HepG2 (cell line): Measurements from ENCODE around the gene RGS19. TPM values are rescaled to one million over a fixed set of nuclear protein-coding genes. Genes with fewer than 3 reads are reported as not detected.

Experiments
- ARHGAP35 ChIP-seq: sonication (generic); formaldehyde crosslinking; IDR thresholded peaks from 2 replicates; pipeline ENCODE4 v1.9.0; 2022; ENCODE audit warnings: mild to moderate bottlenecking, inconsistent platforms, moderate library complexity, missing genetic modification reagents, borderline replicate concordance
- EED ChIP-seq: sonication (generic); formaldehyde crosslinking; IDR thresholded peaks from 2 replicates; pipeline ENCODE4 v1.5.0; 2020; ENCODE audit warnings: mild to moderate bottlenecking, missing genetic modification reagents
- MIER2 ChIP-seq: IDR thresholded peaks from 2 replicates; pipeline ENCODE4 v1.6.1; 2016; ENCODE audit warnings: missing biosample characterization, missing genetic modification reagents
- NR2F6 ChIP-seq, 2 experiments: IDR thresholded peaks; 2 replicates each; pipeline ENCODE4 v1.6.1; 2016; ENCODE audit warnings: antibody characterized with exemption in 1 of 2, mild to moderate bottlenecking in 1 of 2
- REPIN1 ChIP-seq: sonication (generic); formaldehyde crosslinking; IDR thresholded peaks from 2 replicates; pipeline ENCODE4 v1.8.0; 2022; ENCODE audit warnings: missing genetic modification reagents, low read depth, mild to moderate bottlenecking, borderline replicate concordance
- TCF7 ChIP-seq: sonication (generic); IDR thresholded peaks from 2 replicates; pipeline ENCODE4 v1.6.1; 2016; ENCODE audit warnings: antibody characterized with exemption, low read depth
- TEAD2 ChIP-seq: sonication (generic); formaldehyde crosslinking; IDR thresholded peaks from 2 replicates; pipeline ENCODE4 v1.9.0; 2021; ENCODE audit warnings: missing genetic modification reagents
- ZBTB3 ChIP-seq: sonication (generic); formaldehyde crosslinking; IDR thresholded peaks from 2 replicates; pipeline ENCODE4 v1.4.0; 2020; ENCODE audit warnings: low read depth, mild to moderate bottlenecking, moderate library complexity, missing genetic modification reagents, borderline replicate concordance
- ZFP41 ChIP-seq: sonication (generic); formaldehyde crosslinking; IDR thresholded peaks from 2 replicates; pipeline ENCODE4 v1.4.0; 2020; ENCODE audit warnings: mild to moderate bottlenecking, missing genetic modification reagents, borderline replicate concordance
- ZMYM2 ChIP-seq: sonication (generic); formaldehyde crosslinking; IDR thresholded peaks from 2 replicates; pipeline ENCODE4 v1.8.0; 2022; ENCODE audit warnings: mild to moderate bottlenecking, missing genetic modification reagents
- ZNF333 ChIP-seq: sonication (generic); formaldehyde crosslinking; IDR thresholded peaks from 2 replicates; pipeline ENCODE4 v1.4.0; 2020; ENCODE audit warnings: mild to moderate bottlenecking, missing genetic modification reagents, borderline replicate concordance
- ZNF530 ChIP-seq: sonication (generic); formaldehyde crosslinking; IDR thresholded peaks from 2 replicates; pipeline ENCODE4 v1.5.0; 2020; ENCODE audit warnings: low read depth, mild to moderate bottlenecking, missing genetic modification reagents
- ZNF563 ChIP-seq: sonication (generic); formaldehyde crosslinking; IDR thresholded peaks from 2 replicates; pipeline ENCODE4 v1.8.0; 2022; ENCODE audit warnings: mild to moderate bottlenecking, moderate library complexity, missing genetic modification reagents
- ZNF572 ChIP-seq: sonication (generic); formaldehyde crosslinking; IDR thresholded peaks from 2 replicates; pipeline ENCODE4 v1.5.1; 2020; ENCODE audit warnings: mild to moderate bottlenecking, missing genetic modification reagents
- ZNF615 ChIP-seq: sonication (generic); formaldehyde crosslinking; IDR thresholded peaks from 2 replicates; pipeline ENCODE4 v1.5.0; 2020; ENCODE audit warnings: mild to moderate bottlenecking, missing genetic modification reagents, borderline replicate concordance
- ZNF747 ChIP-seq: sonication (generic); formaldehyde crosslinking; IDR thresholded peaks from 2 replicates; pipeline ENCODE4 v1.8.1; 2023; ENCODE audit warnings: missing genetic modification reagents, mild to moderate bottlenecking, borderline replicate concordance
- ZNF775 ChIP-seq: sonication (generic); formaldehyde crosslinking; IDR thresholded peaks from 2 replicates; pipeline ENCODE4 v1.4.0; 2020; ENCODE audit warnings: missing genetic modification reagents, mild to moderate bottlenecking, moderate library complexity, borderline replicate concordance
- polyA plus RNA-seq, 8 experiments: library from polyadenylated mRNA; depleted of rRNA in 3 of 8; stranded (reverse) in 7 of 8; unstranded in 1 of 8; fragments of >200 nt; fragmentation: Illumina TruSeq in 4 of 8; extraction: Trizol in 4 of 8; gene quantifications; 2 replicates each; pipeline versions ENCODE4 v1.2.1 to v1.2.3, GENCODE V29; 2011 to 2016; ENCODE audit warnings: low read depth in 4 of 8, missing spikeins in 1 of 8, mixed read lengths in 1 of 8; ENCODE audit not compliant: insufficient read depth in 1 of 8
- total RNA-seq, 5 experiments: library from RNA; depleted of rRNA; stranded (reverse); fragments of >200 nt; fragmentation: Illumina TruSeq; extraction: Trizol; gene quantifications; 2 replicates each; pipeline ENCODE4 v1.2.3, GENCODE V29; 2016; ENCODE audit warnings: low read depth in 1 of 5
- TF ChIP-seq, protein P1 (sequence below): sonication (generic); formaldehyde crosslinking; IDR thresholded peaks from 2 replicates; pipeline ENCODE4 v1.8.0; 2022; ENCODE audit warnings: mild to moderate bottlenecking, missing genetic modification reagents, borderline replicate concordance
- TF ChIP-seq, protein P2 (sequence below): IDR thresholded peaks from 2 replicates; pipeline ENCODE4 v1.6.1; 2016; ENCODE audit warnings: low read depth, borderline replicate concordance
- TF ChIP-seq, protein P3 (sequence below): sonication (generic); formaldehyde crosslinking; IDR thresholded peaks from 2 replicates; pipeline ENCODE4 v1.8.0; 2022; ENCODE audit warnings: mild to moderate bottlenecking, missing genetic modification reagents; ENCODE audit not compliant: insufficient replicate concordance
- TF ChIP-seq, protein P4 (sequence below): sonication (generic); formaldehyde crosslinking; IDR thresholded peaks from 2 replicates; pipeline ENCODE4 v1.4.0; 2020; ENCODE audit warnings: low read depth, missing genetic modification reagents

Gene RGS19
- total and polyA plus RNA-seq, 2 of the 13 experiments (the other 11 are each of a cell fraction or from before 2014, with no cell fraction given), result 10.7 to 11.9 TPM

DNA sequence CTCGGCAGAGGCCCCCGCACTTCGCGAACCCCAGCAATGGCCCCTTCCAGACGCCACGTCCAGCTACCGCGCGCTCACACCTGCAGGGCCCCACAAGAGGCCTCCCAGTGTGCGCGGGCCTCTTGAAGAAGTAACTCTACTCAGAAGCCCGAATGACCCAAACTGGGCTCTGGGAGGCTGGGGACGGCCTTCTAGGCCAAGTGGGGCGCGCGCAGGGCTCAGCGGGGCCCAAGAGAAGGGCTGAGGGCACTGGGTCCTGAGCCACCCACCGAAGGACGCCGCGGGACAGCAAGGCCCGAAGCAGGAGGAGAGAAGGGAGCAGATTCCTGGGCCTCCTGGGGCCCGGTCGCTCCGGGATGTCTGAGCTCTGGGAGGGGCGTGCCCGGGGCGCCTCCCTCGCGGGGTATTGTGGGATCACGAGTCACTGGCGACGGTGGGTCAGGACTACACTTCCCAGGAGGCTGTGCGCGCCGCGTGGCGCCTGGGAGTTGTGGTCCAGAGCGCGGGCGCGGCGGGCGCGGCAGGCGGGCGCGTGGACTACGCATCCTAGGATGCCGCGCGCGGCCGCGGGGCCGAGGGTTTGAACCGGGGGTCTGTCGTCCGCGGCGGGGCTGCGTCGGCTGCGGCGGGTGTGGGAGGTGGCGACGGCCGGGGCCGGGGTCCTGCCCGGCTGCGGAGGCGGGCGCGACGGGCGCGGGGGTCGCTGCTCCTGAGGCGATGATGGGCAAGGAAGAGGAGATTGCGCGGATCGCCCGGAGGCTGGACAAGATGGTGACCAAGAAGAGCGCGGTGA, 16.5 kb downstream of the RGS19 start, which contains the start of gene TCEA2 (continued):
- TF ChIP-seq ARHGAP35 (CRISPR knock-in tag) (peak; percentile 81; the same call in 1 of the 2 replicates), ZMYM2 (CRISPR knock-in tag) (no peak), ZNF775 (CRISPR knock-in tag) (0 out of 2 replicates have a peak, but pooled peaks have one; percentile 74), EED (CRISPR knock-in tag) (no peak; the same call in none of the 2 replicates), REPIN1 (peak; percentile 76), MIER2 (CRISPR knock-in tag) (peak; percentile 81; the same call in 1 of the 2 replicates), ZNF333 (CRISPR knock-in tag) (peak; percentile 96; the same call in 1 of the 2 replicates), NR2F6 (IDR thresholded peaks at IDR 0.05) (no peak), NR2F6 (CRISPR knock-in tag; IDR thresholded peaks at IDR 0.05) (no peak; the same call in 1 of the 2 replicates), TEAD2 (CRISPR knock-in tag) (no peak), ZNF530 (CRISPR knock-in tag) (no peak), ZNF563 (CRISPR knock-in tag) (peak; percentile 93), TCF7 (no peak), ZFP41 (CRISPR knock-in tag) (peak; percentile 91), ZNF615 (peak; percentile 28; the same call in 1 of the 2 replicates), ZNF572 (peak; percentile 100), ZBTB3 (CRISPR knock-in tag) (no peak; the same call in 1 of the 2 replicates), ZNF747 (peak; percentile 97; the same call in 1 of the 2 replicates)
- TF ChIP-seq, protein P1, sequence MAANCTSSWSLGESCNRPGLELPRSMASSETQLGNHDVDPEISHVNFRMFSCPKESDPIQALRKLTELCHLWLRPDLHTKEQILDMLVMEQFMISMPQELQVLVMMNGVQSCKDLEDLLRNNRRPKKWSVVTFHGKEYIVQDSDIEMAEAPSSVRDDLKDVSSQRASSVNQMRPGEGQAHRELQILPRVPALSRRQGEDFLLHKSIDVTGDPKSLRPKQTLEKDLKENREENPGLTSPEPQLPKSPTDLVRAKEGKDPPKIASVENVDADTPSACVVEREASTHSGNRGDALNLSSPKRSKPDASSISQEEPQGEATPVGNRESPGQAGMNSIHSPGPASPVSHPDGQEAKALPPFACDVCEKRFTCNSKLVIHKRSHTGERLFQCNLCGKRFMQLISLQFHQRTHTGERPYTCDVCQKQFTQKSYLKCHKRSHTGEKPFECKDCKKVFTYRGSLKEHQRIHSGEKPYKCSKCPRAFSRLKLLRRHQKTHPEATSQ (CRISPR knock-in tag), result peak; percentile 32; the same call in 1 of the 2 replicates
- TF ChIP-seq, protein P2, sequence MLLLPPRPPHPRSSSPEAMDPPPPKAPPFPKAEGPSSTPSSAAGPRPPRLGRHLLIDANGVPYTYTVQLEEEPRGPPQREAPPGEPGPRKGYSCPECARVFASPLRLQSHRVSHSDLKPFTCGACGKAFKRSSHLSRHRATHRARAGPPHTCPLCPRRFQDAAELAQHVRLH, result peak; percentile 91; the same call in 1 of the 2 replicates
- TF ChIP-seq, protein P3, sequence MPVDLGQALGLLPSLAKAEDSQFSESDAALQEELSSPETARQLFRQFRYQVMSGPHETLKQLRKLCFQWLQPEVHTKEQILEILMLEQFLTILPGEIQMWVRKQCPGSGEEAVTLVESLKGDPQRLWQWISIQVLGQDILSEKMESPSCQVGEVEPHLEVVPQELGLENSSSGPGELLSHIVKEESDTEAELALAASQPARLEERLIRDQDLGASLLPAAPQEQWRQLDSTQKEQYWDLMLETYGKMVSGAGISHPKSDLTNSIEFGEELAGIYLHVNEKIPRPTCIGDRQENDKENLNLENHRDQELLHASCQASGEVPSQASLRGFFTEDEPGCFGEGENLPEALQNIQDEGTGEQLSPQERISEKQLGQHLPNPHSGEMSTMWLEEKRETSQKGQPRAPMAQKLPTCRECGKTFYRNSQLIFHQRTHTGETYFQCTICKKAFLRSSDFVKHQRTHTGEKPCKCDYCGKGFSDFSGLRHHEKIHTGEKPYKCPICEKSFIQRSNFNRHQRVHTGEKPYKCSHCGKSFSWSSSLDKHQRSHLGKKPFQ (CRISPR knock-in tag), result peak; percentile 72
- TF ChIP-seq, protein P4, sequence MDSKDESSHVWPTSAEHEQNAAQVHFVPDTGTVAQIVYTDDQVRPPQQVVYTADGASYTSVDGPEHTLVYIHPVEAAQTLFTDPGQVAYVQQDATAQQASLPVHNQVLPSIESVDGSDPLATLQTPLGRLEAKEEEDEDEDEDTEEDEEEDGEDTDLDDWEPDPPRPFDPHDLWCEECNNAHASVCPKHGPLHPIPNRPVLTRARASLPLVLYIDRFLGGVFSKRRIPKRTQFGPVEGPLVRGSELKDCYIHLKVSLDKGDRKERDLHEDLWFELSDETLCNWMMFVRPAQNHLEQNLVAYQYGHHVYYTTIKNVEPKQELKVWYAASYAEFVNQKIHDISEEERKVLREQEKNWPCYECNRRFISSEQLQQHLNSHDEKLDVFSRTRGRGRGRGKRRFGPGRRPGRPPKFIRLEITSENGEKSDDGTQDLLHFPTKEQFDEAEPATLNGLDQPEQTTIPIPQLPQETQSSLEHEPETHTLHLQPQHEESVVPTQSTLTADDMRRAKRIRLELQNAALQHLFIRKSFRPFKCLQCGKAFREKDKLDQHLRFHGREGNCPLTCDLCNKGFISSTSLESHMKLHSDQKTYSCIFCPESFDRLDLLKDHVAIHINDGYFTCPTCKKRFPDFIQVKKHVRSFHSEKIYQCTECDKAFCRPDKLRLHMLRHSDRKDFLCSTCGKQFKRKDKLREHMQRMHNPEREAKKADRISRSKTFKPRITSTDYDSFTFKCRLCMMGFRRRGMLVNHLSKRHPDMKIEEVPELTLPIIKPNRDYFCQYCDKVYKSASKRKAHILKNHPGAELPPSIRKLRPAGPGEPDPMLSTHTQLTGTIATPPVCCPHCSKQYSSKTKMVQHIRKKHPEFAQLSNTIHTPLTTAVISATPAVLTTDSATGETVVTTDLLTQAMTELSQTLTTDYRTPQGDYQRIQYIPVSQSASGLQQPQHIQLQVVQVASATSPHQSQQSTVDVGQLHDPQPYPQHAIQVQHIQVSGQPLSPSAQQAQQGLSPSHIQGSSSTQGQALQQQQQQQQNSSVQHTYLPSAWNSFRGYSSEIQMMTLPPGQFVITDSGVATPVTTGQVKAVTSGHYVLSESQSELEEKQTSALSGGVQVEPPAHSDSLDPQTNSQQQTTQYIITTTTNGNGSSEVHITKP (CRISPR knock-in tag), result peak; percentile 58; the same call in 1 of the 2 replicates
